Endodermal cell (in vitro differentiated cells): ENCODE results near the gene NKD2. TPM values are rescaled to one million over a fixed set of nuclear protein-coding genes. Genes with fewer than 3 reads are reported as not detected.
"Not testable (repeated sequence)": the region's sequence is repeated elsewhere in the genome, so short reads cannot be mapped to it uniquely, and the experiment has no call there.

Experiments used
- DNase-seq: peaks from one replicate; pipeline ENCODE4 v3.0.0-alpha.2; 2017
- H3K27ac ChIP-seq: 2 replicates; pipeline ENCODE4 v1.5.1; 2013; ENCODE audit warnings: mild to moderate bottlenecking, low read depth, low read length, moderate library complexity
- H3K27me3 ChIP-seq: 2 replicates; pipeline ENCODE4 v1.6.1; 2013; ENCODE audit warnings: mild to moderate bottlenecking, low read length, moderate library complexity; ENCODE audit not compliant: insufficient read depth, control insufficient read depth, poor library complexity, severe bottlenecking
- H3K36me3 ChIP-seq: 2 replicates; pipeline ENCODE4 v1.7.0; 2013; ENCODE audit warnings: mild to moderate bottlenecking, low read length, moderate library complexity; ENCODE audit not compliant: control insufficient read depth, insufficient read depth
- H3K4me1 ChIP-seq: one replicate; pipeline ENCODE4 v1.7.0; 2013; ENCODE audit warnings: low read length; ENCODE audit not compliant: control insufficient read depth, insufficient read depth
- H3K4me3 ChIP-seq: 2 replicates; pipeline ENCODE4 v1.5.1; 2013; ENCODE audit warnings: mild to moderate bottlenecking, low read length, moderate library complexity
- H3K9ac ChIP-seq: 2 replicates; pipeline ENCODE4 v1.6.1; 2013; ENCODE audit warnings: mild to moderate bottlenecking, low read length, moderate library complexity; ENCODE audit not compliant: poor library complexity, severe bottlenecking; ENCODE audit errors: extremely low read depth
- H3K9me3 ChIP-seq: 2 replicates; pipeline ENCODE4 v1.6.1; 2013; ENCODE audit warnings: mild to moderate bottlenecking, low read length, moderate library complexity; ENCODE audit not compliant: control insufficient read depth
- H3K27ac Mint-ChIP-seq: 2 replicates; pipeline ENCODE4 v1.8.0; 2020; ENCODE audit warnings: mixed read lengths
- H3K27me3 Mint-ChIP-seq: 2 replicates; pipeline ENCODE4 v1.8.0; 2021; ENCODE audit warnings: mild to moderate bottlenecking, mixed read lengths; ENCODE audit not compliant: insufficient read depth
- H3K36me3 Mint-ChIP-seq: 2 replicates; pipeline ENCODE4 v1.8.0; 2020; ENCODE audit warnings: low read depth, mixed read lengths
- H3K4me1 Mint-ChIP-seq: 2 replicates; pipeline ENCODE4 v1.8.0; 2020; ENCODE audit warnings: mixed read lengths
- H3K4me3 Mint-ChIP-seq: 2 replicates; pipeline ENCODE4 v1.8.0; 2020; ENCODE audit warnings: mild to moderate bottlenecking, moderate library complexity, mixed read lengths
- H3K9me3 Mint-ChIP-seq: 2 replicates; pipeline ENCODE4 v1.8.0; 2020; ENCODE audit warnings: mild to moderate bottlenecking, mixed read lengths
- CTCF ChIP-seq: fragments of 200-600 bp; sonication (generic); conservative IDR thresholded peaks from 2 replicates; pipeline ENCODE4 v1.5.0; 2021; ENCODE audit warnings: antibody characterized with exemption, mild to moderate bottlenecking
- WGBS, 2 experiments: methylation state at CpG; one replicate each; pipeline versions ENCODE4 v1.1.5 to v1.1.7; 2013; ENCODE audit warnings: missing lambda C conversion rate in 2 of 2, mixed read lengths in 1 of 2; ENCODE audit not compliant: insufficient coverage in 1 of 2, insufficient read length in 1 of 2; 5-methylcytosine and 5-hydroxymethylcytosine counted together
- total RNA-seq, 2 donors: library from RNA; stranded (reverse); fragmentation: NEBNext Ultra II Directional in 1 of 2; extraction: Animal tissue kit (Norgen Biotek cat#: 25700) in 1 of 2; gene quantifications; 2 replicates in 1 of 2; 3 replicates in 1 of 2; pipeline ENCODE4 v1.2.1, GENCODE V29; 2021

The NKD2 gene
- total RNA-seq, 2 donors from 2014 or later = 11.2 to 13.9 TPM

DNA sequence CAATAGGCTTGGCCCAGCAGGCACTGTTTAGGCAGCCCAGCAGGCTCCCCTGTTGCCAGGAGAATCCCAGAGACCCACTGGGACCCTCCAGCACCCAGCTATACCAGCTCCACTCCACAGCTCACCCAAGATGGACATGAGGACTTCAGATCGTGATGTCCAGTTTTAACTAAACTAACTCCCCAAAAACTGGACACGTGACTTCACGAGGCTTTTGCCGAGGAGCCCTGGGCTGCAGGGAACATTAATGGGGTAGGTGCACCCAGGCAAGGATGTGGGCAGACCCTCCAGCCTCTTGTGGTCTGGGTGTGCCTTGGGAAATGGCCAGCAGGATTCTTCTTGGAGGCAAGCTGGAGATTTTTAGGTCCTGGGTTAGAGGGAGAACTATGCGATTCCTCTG is 8.9 kb upstream of the NKD2 start:
- no peak overlapping the region for H3K4me3 ChIP-seq
- H3K27me3 Mint-ChIP-seq = peaks cover 66% of the 10 kb centered on the region

DNA sequence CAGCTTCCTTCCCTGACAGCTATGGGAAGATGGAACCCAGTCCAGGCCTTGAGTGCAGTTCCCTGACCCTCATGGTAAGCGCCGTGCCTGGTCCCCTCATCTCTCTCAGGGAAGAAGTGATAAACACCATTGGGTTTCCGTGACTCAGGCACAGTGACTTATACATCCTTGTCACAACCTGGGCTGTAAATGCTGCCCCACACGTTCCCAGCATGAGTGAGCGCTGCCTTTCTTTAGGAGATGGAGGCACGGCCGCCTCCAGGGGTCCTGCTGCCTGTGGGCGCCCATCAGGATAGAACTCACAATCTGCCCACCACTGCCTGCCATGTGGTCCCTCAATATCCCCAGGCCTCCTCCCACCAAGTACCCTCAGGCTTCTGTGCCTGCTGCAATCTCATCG is 8.3 kb upstream of the NKD2 start:
- Mint-ChIP-seq H3K36me3 (no peaks in the 10 kb centered on the region), H3K27ac (no peak overlapping the region), H3K4me1 (peaks cover 11% of the 10 kb centered on the region), H3K4me3 (no peak overlapping the region), H3K9me3 (no peaks in the 10 kb centered on the region), H3K27me3 (peaks cover 68% of the 10 kb centered on the region)
- H3K9ac ChIP-seq = no peak overlapping the region
- H3K4me3 ChIP-seq = no peak overlapping the region
- 89% methylated on average over 8 to 9 of the region's 9 CpGs for WGBS, 2 experiments
- TF ChIP-seq CTCF = no peak
- no peak overlapping the region for H3K27ac ChIP-seq
- H3K27me3 ChIP-seq = peaks cover 75% of the 10 kb centered on the region
- no peaks in the 10 kb centered on the region for H3K36me3 ChIP-seq
- no peaks in the 10 kb centered on the region for H3K4me1 ChIP-seq
- DNase-seq = peak; percentile 27
- H3K9me3 ChIP-seq = no peaks in the 10 kb centered on the region

More for the DNA sequence above, 8.9 kb upstream of the NKD2 start:
- Mint-ChIP-seq H3K27ac (no peak overlapping the region), H3K36me3 (no peaks in the 10 kb centered on the region), H3K4me1 (peaks cover 11% of the 10 kb centered on the region), H3K9me3 (no peaks in the 10 kb centered on the region), H3K4me3 (no peak overlapping the region)
- WGBS, 2 experiments = 95 to 100% methylated on average over 2 to 5 of the region's 5 CpGs
- Histone ChIP-seq H3K36me3 (no peaks in the 10 kb centered on the region), H3K9ac (no peak overlapping the region), H3K4me1 (no peaks in the 10 kb centered on the region), H3K27me3 (peaks cover 69% of the 10 kb centered on the region), H3K27ac (no peak overlapping the region), H3K9me3 (no peaks in the 10 kb centered on the region)
- peak; percentile 24 for DNase-seq
- no peak for TF ChIP-seq CTCF

- not testable (repeated sequence) for H3K4me3 ChIP-seq, H3K27ac Mint-ChIP-seq, H3K9ac ChIP-seq, H3K27ac ChIP-seq, H3K9me3 Mint-ChIP-seq, H3K9me3 ChIP-seq, H3K4me3 Mint-ChIP-seq, H3K36me3 Mint-ChIP-seq, H3K4me1 ChIP-seq, H3K36me3 ChIP-seq
- WGBS, 2 experiments = 86 to 95% methylated on average over 5 to 11 of the region's 11 CpGs
- H3K27me3 ChIP-seq = peaks cover 80% of the 10 kb centered on the region
- DNase-seq = peak; percentile 24
- H3K4me1 Mint-ChIP-seq = peaks cover 11% of the 10 kb centered on the region
- H3K27me3 Mint-ChIP-seq = peaks cover 73% of the 10 kb centered on the region
Measured at GRCh38 chr5:1000831-1001230, 7.8 kb upstream of the NKD2 start.
